HL-60/S4 treated with phorbol 12-myristate 13-acetate at 8.2 ng/mL for 4 days and 3 days (cell line): ENCODE data around the gene OTOL1.
"Not testable (repeated sequence)": the region's sequence is repeated elsewhere in the genome, so short reads cannot be mapped to it uniquely, and the experiment has no call there.

ENCODE experiments used
- in situ Hi-C: fragments of 300-500 bp; cut with MboI; formaldehyde crosslinking; loops from 2 replicates; pipeline ENCODE4 v1.15.0; 2022; ENCODE audit warnings: low sequenced_read_pairs

OTOL1 gene

GRCh38 chr3:161496508-161496907 is at the start of gene OTOL1:
TSS of gene OTOL1 (plus strand) at chr3:161496808. CDS start at chr3:161496808, 0 bp downstream.
- in situ Hi-C loops = no loop called here

- in situ Hi-C loops = no loop called here
Measured at GRCh38 chr3:161449785-161450184, 46.8 kb upstream of the OTOL1 start.

GRCh38 chr3:161452179-161452578 is 44.4 kb upstream of the OTOL1 start:
- in situ Hi-C loops = no loop called here

GRCh38 chr3:161454615-161455014 is 42.0 kb upstream of the OTOL1 start:
- in situ Hi-C loops = no loop called here

GRCh38 chr3:161455962-161456361 is 40.6 kb upstream of the OTOL1 start:
- in situ Hi-C loops = no loop called here

GRCh38 chr3:161462138-161462537 is 34.5 kb upstream of the OTOL1 start:
- in situ Hi-C loops = no loop called here

GRCh38 chr3:161471211-161471610 is 25.4 kb upstream of the OTOL1 start:
- in situ Hi-C loops = no loop called here

- in situ Hi-C loops = no loop called here
Measured at GRCh38 chr3:161474139-161474538, 22.5 kb upstream of the OTOL1 start.

GRCh38 chr3:161474741-161475140 is 21.9 kb upstream of the OTOL1 start:
- in situ Hi-C loops = no loop called here

GRCh38 chr3:161475206-161475605 is 21.4 kb upstream of the OTOL1 start:
- in situ Hi-C loops = no loop called here

GRCh38 chr3:161475905-161476304 is 20.7 kb upstream of the OTOL1 start:
- in situ Hi-C loops = no loop called here

GRCh38 chr3:161484226-161484625 is 12.4 kb upstream of the OTOL1 start:
- in situ Hi-C loops = no loop called here

- in situ Hi-C loops = not testable (repeated sequence)
Measured at GRCh38 chr3:161488284-161488683, 8.3 kb upstream of the OTOL1 start.

- in situ Hi-C loops = no loop called here
Measured at GRCh38 chr3:161489395-161489794, 7.2 kb upstream of the OTOL1 start.

- in situ Hi-C loops = not testable (repeated sequence)
Measured at GRCh38 chr3:161490845-161491244, 5.8 kb upstream of the OTOL1 start.

- in situ Hi-C loops = no loop called here
Measured at GRCh38 chr3:161498259-161498921, 1.8 kb downstream of the OTOL1 start.

GRCh38 chr3:161500068-161500796 is 3.6 kb downstream of the OTOL1 start:
- in situ Hi-C loops = no loop called here

GRCh38 chr3:161503271-161503670 is 6.7 kb downstream of the OTOL1 start:
- in situ Hi-C loops = no loop called here

- in situ Hi-C loops = no loop called here
Measured at GRCh38 chr3:161508852-161509477, 12.4 kb downstream of the OTOL1 start.

GRCh38 chr3:161510510-161511260 is 14.1 kb downstream of the OTOL1 start:
- in situ Hi-C loops = no loop called here

- in situ Hi-C loops = no loop called here
Measured at GRCh38 chr3:161523916-161524315, 27.3 kb downstream of the OTOL1 start.
